WTC11 (cell line): ENCODE measurements around the gene DAPK1. TPM values are rescaled to one million over a fixed set of nuclear protein-coding genes. Genes with fewer than 3 reads are reported as not detected.

Experiments used
- ATAC-seq: fragments of 200-7000 bp; cut with Tn5 transposase; 2 replicates; pipeline ENCODE4 v1.10.0; 2021; ENCODE audit warnings: mild to moderate bottlenecking, moderate library complexity
- CTCF ChIA-PET: fragments of 300-600 bp; sonication (Branson Sonifier 250); formaldehyde crosslinking; loops from one replicate; lab custom pipeline; 2021; ENCODE audit warnings: antibody characterized with exemption; lab: Charles Lee
- POLR2A ChIA-PET: fragments of 350-600 bp; sonication (Branson Sonifier 250); formaldehyde crosslinking; loops from one replicate; lab custom pipeline; 2021; ENCODE audit warnings: antibody characterized with exemption; lab: Charles Lee
- DNase-seq: peaks from one replicate; pipeline ENCODE4 v3.0.0; 2021; ENCODE audit warnings: low spot score
- H3K27ac Mint-ChIP-seq: 2 replicates; pipeline ENCODE4 v1.8.0; 2021; ENCODE audit warnings: mixed read lengths
- H3K27me3 Mint-ChIP-seq: 2 replicates; pipeline ENCODE4 v1.8.0; 2021; ENCODE audit warnings: low read depth, mild to moderate bottlenecking, moderate library complexity, mixed read lengths
- H3K36me3 Mint-ChIP-seq: 2 replicates; pipeline ENCODE4 v1.8.0; 2021; ENCODE audit warnings: mixed read lengths
- H3K4me1 Mint-ChIP-seq: 2 replicates; pipeline ENCODE4 v1.8.0; 2022; ENCODE audit warnings: mixed read lengths
- H3K4me3 Mint-ChIP-seq: 2 replicates; pipeline ENCODE4 v1.8.0; 2021; ENCODE audit warnings: mild to moderate bottlenecking, moderate library complexity, mixed read lengths
- H3K9me3 Mint-ChIP-seq: 2 replicates; pipeline ENCODE4 v1.8.0; 2021; ENCODE audit warnings: mixed read lengths
- ARID4B ChIP-seq: sonication (generic); formaldehyde crosslinking; IDR thresholded peaks from 2 replicates; pipeline ENCODE4 v1.8.0; 2023; ENCODE audit warnings: missing genetic modification reagents, mild to moderate bottlenecking, borderline replicate concordance
- ATF1 ChIP-seq: sonication (generic); formaldehyde crosslinking; IDR thresholded peaks from 2 replicates; pipeline ENCODE4 v1.8.1; 2023; ENCODE audit warnings: mild to moderate bottlenecking, moderate library complexity, missing genetic modification reagents
- ATF3 ChIP-seq: sonication (generic); formaldehyde crosslinking; conservative IDR thresholded peaks from 2 replicates; pipeline ENCODE4 v1.8.1; 2022; ENCODE audit warnings: mild to moderate bottlenecking, missing genetic modification reagents
- ESRRA ChIP-seq: sonication (generic); formaldehyde crosslinking; IDR thresholded peaks from 2 replicates; pipeline ENCODE4 v1.8.1; 2022; ENCODE audit warnings: mild to moderate bottlenecking, missing genetic modification reagents, borderline replicate concordance
- FOXK1 ChIP-seq: sonication (generic); formaldehyde crosslinking; IDR thresholded peaks from 2 replicates; pipeline ENCODE4 v1.8.0; 2022; ENCODE audit warnings: mild to moderate bottlenecking, moderate library complexity, missing genetic modification reagents
- FOXP1 ChIP-seq: sonication (generic); formaldehyde crosslinking; IDR thresholded peaks from 2 replicates; pipeline ENCODE4 v1.8.0; 2022; ENCODE audit warnings: missing genetic modification reagents, mild to moderate bottlenecking, moderate library complexity, borderline replicate concordance
- IRF2 ChIP-seq: sonication (generic); formaldehyde crosslinking; IDR thresholded peaks from 2 replicates; pipeline ENCODE4 v1.8.0; 2022; ENCODE audit warnings: low read depth, missing genetic modification reagents, borderline replicate concordance
- MAX ChIP-seq: sonication (generic); formaldehyde crosslinking; IDR thresholded peaks from 2 replicates; pipeline ENCODE4 v1.8.0; 2022; ENCODE audit warnings: mild to moderate bottlenecking, missing genetic modification reagents
- NR2C2 ChIP-seq: sonication (generic); formaldehyde crosslinking; IDR thresholded peaks from 2 replicates; pipeline ENCODE4 v1.8.0; 2022; ENCODE audit warnings: mild to moderate bottlenecking, missing genetic modification reagents
- PRDM15 ChIP-seq: sonication (generic); formaldehyde crosslinking; IDR thresholded peaks from 2 replicates; pipeline ENCODE4 v1.8.0; 2022; ENCODE audit warnings: missing genetic modification reagents
- PRRX2 ChIP-seq: fragments of 250-450 bp; sonication (Bioruptor Pico); IDR thresholded peaks from 2 replicates; pipeline ENCODE4 v1.8.0; 2021; ENCODE audit warnings: mild to moderate bottlenecking
- ZBTB43 ChIP-seq: sonication (generic); formaldehyde crosslinking; IDR thresholded peaks from 2 replicates; pipeline ENCODE4 v1.8.1; 2023; ENCODE audit warnings: mild to moderate bottlenecking, missing genetic modification reagents
- ZNF396 ChIP-seq: fragments of 250-450 bp; sonication (Bioruptor Pico); IDR thresholded peaks from 2 replicates; pipeline ENCODE4 v1.8.0; 2021; ENCODE audit warnings: mild to moderate bottlenecking, moderate library complexity, borderline replicate concordance
- ZNF416 ChIP-seq: fragments of 250-450 bp; sonication (Bioruptor Pico); IDR thresholded peaks from 2 replicates; pipeline ENCODE4 v1.9.0; 2021; ENCODE audit warnings: mild to moderate bottlenecking, inconsistent platforms
- ZNF425 ChIP-seq: fragments of 250-450 bp; sonication (Bioruptor Pico); conservative IDR thresholded peaks from 2 replicates; pipeline ENCODE4 v1.9.0; 2021; ENCODE audit warnings: mild to moderate bottlenecking
- ZNF671 ChIP-seq: fragments of 250-450 bp; sonication (Bioruptor Pico); IDR thresholded peaks from 2 replicates; pipeline ENCODE4 v1.8.0; 2021; ENCODE audit warnings: mild to moderate bottlenecking
- total RNA-seq: library from RNA; stranded (reverse); gene quantifications from 3 replicates; pipeline ENCODE4 v1.2.3, GENCODE V29; 2021
- TF ChIP-seq, protein P1 (sequence below): fragments of 200-600 bp; IDR thresholded peaks from 2 replicates; pipeline ENCODE4 v1.8.0; 2022; ENCODE audit warnings: antibody characterized with exemption

Gene DAPK1
- total RNA-seq, 1 experiment from 2014 or later = 129 TPM

GRCh38 chr9:87490225-87490624 is 7.4 kb upstream of the DAPK1 start:
- Mint-ChIP-seq H3K27me3 (peaks cover 16% of the 10 kb centered on the region), H3K4me3 (no peak overlapping the region), H3K36me3 (no peaks in the 10 kb centered on the region), H3K9me3 (no peaks in the 10 kb centered on the region), H3K27ac (no peak overlapping the region), H3K4me1 (peaks cover 12% of the 10 kb centered on the region)
- DNase-seq (no peak), ATAC-seq (no peak)
- ChIA-PET CTCF (no interaction called here), POLR2A (no interaction called here)
- TF ChIP-seq ATF1 (CRISPR knock-in tag) = no peak
- TF ChIP-seq NR2C2 (CRISPR knock-in tag) = no peak
- TF ChIP-seq FOXK1 (CRISPR knock-in tag) = no peak
- no peak for TF ChIP-seq ZNF416
- TF ChIP-seq IRF2 (CRISPR knock-in tag) = no peak
- TF ChIP-seq MAX (CRISPR knock-in tag) = no peak
- TF ChIP-seq PRRX2 (CRISPR knock-in tag) = no peak
- no peak for TF ChIP-seq ZNF425
- no peak for TF ChIP-seq PRDM15 (CRISPR knock-in tag)
- TF ChIP-seq ESRRA (CRISPR knock-in tag) = no peak
- TF ChIP-seq ZNF396 (CRISPR knock-in tag) = no peak
- TF ChIP-seq FOXP1 (CRISPR knock-in tag) = no peak
- no peak for TF ChIP-seq ZNF671 (CRISPR knock-in tag)

DNA sequence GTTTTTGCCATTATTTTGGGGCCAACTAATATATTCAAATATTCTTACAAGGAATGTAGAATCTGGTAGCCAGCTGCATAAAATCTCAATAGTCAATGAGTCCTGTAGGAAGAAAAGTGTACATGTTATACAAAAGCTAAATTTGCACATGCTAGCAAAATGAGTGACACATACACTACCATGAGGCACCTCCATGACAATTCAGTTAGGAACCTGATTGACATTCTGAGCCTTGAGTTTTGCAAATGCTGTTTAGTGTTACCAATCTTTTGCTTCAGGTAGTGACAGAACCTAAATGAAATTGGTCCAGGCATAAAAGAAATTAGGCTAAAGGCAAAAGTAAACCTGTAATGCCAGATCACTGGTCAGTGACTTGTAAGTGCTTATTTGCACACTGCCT is 6.8 kb upstream of the DAPK1 start:
- DNase-seq (no peak), ATAC-seq (no peak)
- H3K36me3 Mint-ChIP-seq = no peaks in the 10 kb centered on the region
- H3K27ac Mint-ChIP-seq = no peak overlapping the region
- peaks cover 16% of the 10 kb centered on the region for H3K4me1 Mint-ChIP-seq
- no peak for TF ChIP-seq ZBTB43 (CRISPR knock-in tag)
- TF ChIP-seq ARID4B (CRISPR knock-in tag) = no peak
- TF ChIP-seq ATF3 (CRISPR knock-in tag) = no peak
- TF ChIP-seq, protein P1, sequence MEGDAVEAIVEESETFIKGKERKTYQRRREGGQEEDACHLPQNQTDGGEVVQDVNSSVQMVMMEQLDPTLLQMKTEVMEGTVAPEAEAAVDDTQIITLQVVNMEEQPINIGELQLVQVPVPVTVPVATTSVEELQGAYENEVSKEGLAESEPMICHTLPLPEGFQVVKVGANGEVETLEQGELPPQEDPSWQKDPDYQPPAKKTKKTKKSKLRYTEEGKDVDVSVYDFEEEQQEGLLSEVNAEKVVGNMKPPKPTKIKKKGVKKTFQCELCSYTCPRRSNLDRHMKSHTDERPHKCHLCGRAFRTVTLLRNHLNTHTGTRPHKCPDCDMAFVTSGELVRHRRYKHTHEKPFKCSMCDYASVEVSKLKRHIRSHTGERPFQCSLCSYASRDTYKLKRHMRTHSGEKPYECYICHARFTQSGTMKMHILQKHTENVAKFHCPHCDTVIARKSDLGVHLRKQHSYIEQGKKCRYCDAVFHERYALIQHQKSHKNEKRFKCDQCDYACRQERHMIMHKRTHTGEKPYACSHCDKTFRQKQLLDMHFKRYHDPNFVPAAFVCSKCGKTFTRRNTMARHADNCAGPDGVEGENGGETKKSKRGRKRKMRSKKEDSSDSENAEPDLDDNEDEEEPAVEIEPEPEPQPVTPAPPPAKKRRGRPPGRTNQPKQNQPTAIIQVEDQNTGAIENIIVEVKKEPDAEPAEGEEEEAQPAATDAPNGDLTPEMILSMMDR = no peak
- ChIA-PET POLR2A (no interaction called here), CTCF (no interaction called here)
- no peak overlapping the region for H3K4me3 Mint-ChIP-seq
- no peaks in the 10 kb centered on the region for H3K9me3 Mint-ChIP-seq
- peaks cover 16% of the 10 kb centered on the region for H3K27me3 Mint-ChIP-seq
